ENCODE measurements around the gene TTLL9.

DNA sequence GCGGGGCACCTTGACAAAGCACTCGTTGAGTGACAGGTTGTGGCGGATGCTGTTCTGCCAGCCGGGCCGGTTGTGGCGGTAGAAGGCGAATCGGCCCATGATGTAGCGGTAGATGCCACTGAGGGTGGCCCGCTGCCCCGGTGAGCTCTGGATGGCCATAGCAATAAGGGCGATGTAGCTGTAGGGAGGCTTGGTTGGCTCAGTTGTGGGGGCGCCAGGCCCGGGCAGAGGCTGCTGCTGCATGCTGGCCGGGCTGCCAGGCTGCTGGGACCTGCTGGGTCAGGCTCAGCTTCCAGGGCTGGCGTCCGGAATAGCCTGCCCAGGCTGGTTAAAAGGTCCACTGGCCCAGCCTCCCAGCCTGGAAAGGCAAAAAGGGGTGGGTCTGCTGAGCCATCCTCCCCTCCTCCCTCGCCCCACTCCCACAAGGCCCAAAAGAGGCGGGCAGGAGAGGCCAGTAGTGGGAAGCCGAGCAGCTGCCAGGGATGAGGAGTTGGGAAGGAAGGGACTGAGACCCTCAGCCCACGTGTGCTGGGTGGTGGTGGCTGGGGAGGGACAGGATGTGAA is 25.1 kb upstream of the TTLL9 start, which contains the start of gene FOXS1:
- no peak for TF ChIP-seq EZH2 (IDR thresholded peaks at IDR 0.05; ENCODE audit: low read length)
- TF ChIP-seq, protein P1, sequence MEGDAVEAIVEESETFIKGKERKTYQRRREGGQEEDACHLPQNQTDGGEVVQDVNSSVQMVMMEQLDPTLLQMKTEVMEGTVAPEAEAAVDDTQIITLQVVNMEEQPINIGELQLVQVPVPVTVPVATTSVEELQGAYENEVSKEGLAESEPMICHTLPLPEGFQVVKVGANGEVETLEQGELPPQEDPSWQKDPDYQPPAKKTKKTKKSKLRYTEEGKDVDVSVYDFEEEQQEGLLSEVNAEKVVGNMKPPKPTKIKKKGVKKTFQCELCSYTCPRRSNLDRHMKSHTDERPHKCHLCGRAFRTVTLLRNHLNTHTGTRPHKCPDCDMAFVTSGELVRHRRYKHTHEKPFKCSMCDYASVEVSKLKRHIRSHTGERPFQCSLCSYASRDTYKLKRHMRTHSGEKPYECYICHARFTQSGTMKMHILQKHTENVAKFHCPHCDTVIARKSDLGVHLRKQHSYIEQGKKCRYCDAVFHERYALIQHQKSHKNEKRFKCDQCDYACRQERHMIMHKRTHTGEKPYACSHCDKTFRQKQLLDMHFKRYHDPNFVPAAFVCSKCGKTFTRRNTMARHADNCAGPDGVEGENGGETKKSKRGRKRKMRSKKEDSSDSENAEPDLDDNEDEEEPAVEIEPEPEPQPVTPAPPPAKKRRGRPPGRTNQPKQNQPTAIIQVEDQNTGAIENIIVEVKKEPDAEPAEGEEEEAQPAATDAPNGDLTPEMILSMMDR (optimal IDR thresholded peaks at IDR 0.05 in 1 of 3, IDR thresholded peaks at IDR 0.05 in 1 of 3, conservative IDR thresholded peaks at IDR 0.05 in 1 of 3; ENCODE audit: extremely low read depth in 1 of 3, insufficient read depth in 2 of 3, low read length in 3 of 3), result no peak
